ENCODE results near the gene KITLG. TPM values are rescaled to one million over a fixed set of nuclear protein-coding genes. Genes with fewer than 3 reads are reported as not detected.
A peak's percentile ranks its signal among the peaks of the same experiment; 100 is the strongest.

KITLG gene
- total RNA-seq, 2 donors from 2014 or later, result 32.8 to 37.1 TPM

DNA sequence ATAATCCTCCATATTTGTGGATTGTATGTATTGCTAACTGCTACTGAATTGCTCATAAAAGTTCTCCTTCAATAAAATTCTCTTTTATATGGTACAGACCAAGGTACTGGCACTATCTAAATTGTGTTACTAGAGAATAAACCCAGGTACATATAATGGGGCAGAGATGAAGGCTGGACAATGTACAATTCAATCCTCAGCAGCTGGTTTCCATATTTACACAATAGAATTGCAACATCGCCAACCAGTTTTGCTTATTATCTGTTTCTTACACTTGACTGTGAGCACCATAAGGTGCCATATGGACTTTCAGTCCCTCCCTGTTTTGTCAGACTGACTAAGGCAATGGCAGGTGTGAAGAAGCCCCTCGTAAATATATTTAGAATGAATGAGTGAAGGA lies 18.1 kb downstream of the KITLG start:
- H3K9me3 ChIP-seq, result no peaks in the 10 kb centered on the region
- no peak overlapping the region for H3K9ac ChIP-seq (ENCODE audit: low read depth in 2 of 2, low read length in 2 of 2)
- TF ChIP-seq CTCF (IDR thresholded peaks at IDR 0.05), result no peak
- intact Hi-C loops (cut with DNase I), result loop anchor here (10.0 kb wide), 1 partner anchor 963 kb away; the partner anchor contains the start of genes GALNT4 and POC1B
- H3K36me3 ChIP-seq, result no peaks in the 10 kb centered on the region
- H3K27me3 ChIP-seq, result no peaks in the 10 kb centered on the region
- H3K27ac ChIP-seq, result peak overlapping the region; percentile 51
- no peak overlapping the region for H3K4me3 ChIP-seq
- H3K4me1 ChIP-seq, result peaks cover 6% of the 10 kb centered on the region
- DNase-seq, result peak; percentile 51

DNA sequence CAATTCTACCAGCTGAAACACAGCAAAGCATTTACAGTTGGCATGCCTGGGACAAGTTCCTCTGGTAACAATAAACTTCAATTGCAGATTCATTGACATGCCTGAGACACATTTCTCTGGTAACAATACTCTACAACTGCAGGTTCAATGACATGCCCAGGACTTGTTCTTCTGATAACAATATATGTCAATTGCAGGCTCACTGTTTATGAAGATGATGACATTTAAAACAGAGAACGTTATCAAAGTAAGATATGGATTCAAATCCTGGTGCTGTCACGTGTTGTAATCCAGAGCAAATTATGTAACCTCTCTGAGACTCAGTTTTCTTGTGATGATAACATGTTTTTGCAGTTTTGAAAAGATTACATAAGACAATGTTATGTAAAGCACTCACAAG lies 20.5 kb downstream of the KITLG start:
- DNase-seq, result no peak
- Histone ChIP-seq H3K4me1 (peaks cover 11% of the 10 kb centered on the region), H3K9ac (ENCODE audit: low read depth in 2 of 2, low read length in 2 of 2) (no peak overlapping the region)

GRCh38 chr12:88559199-88559598 lies 21.1 kb downstream of the KITLG start:
- Histone ChIP-seq H3K4me1 (peaks cover 17% of the 10 kb centered on the region), H3K27ac (no peak overlapping the region), H3K4me3 (no peak overlapping the region), H3K36me3 (no peaks in the 10 kb centered on the region), H3K27me3 (no peaks in the 10 kb centered on the region), H3K9me3 (no peaks in the 10 kb centered on the region), H3K9ac (ENCODE audit: low read depth in 2 of 2, low read length in 2 of 2) (no peak overlapping the region)
- intact Hi-C loops (cut with DNase I), result no loop called here
- no peak for DNase-seq
- TF ChIP-seq CTCF (IDR thresholded peaks at IDR 0.05), result no peak

More for the DNA sequence above, 20.5 kb downstream of the KITLG start:
- Histone ChIP-seq H3K36me3 (no peaks in the 10 kb centered on the region), H3K4me3 (no peak overlapping the region), H3K27ac (no peak overlapping the region), H3K27me3 (no peaks in the 10 kb centered on the region), H3K9me3 (no peaks in the 10 kb centered on the region)
- no peak for TF ChIP-seq CTCF (IDR thresholded peaks at IDR 0.05)
- intact Hi-C loops (cut with DNase I), result loop anchor here (10.0 kb wide), 1 partner anchor 965 kb away; the partner anchor contains the start of genes GALNT4 and POC1B

DNA sequence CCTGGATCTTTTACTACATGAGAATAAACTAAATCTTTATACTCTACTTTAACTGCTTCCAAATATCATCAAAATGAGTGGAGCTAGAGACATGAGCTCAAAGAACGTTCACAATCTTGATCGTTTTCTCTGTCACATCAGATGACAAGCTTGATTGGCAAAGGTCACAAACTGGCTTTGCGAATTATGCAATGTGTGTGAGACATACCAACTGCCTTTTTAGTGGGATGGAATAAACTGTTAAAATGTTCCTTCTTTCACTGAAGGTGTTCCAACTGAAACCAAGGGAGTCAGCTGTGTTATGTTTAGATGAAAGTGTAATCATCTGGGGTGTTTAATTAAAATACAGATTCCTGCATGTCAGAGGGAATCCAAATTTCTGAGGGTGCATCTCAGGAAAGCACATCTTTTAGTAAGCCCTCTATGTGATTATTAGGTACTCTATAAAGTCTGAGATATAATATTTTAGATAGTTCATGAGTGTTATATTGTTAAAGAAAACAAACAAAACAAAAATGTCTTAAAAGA lies 21.9 kb downstream of the KITLG start:
- Histone ChIP-seq H3K36me3 (no peaks in the 10 kb centered on the region), H3K27me3 (no peaks in the 10 kb centered on the region), H3K4me1 (peaks cover 19% of the 10 kb centered on the region), H3K9me3 (no peaks in the 10 kb centered on the region), H3K9ac (ENCODE audit: low read depth in 2 of 2, low read length in 2 of 2) (no peak overlapping the region), H3K4me3 (no peak overlapping the region), H3K27ac (no peak overlapping the region)
- intact Hi-C loops (cut with DNase I), result no loop called here
- TF ChIP-seq CTCF (IDR thresholded peaks at IDR 0.05), result no peak
- no peak for DNase-seq

DNA sequence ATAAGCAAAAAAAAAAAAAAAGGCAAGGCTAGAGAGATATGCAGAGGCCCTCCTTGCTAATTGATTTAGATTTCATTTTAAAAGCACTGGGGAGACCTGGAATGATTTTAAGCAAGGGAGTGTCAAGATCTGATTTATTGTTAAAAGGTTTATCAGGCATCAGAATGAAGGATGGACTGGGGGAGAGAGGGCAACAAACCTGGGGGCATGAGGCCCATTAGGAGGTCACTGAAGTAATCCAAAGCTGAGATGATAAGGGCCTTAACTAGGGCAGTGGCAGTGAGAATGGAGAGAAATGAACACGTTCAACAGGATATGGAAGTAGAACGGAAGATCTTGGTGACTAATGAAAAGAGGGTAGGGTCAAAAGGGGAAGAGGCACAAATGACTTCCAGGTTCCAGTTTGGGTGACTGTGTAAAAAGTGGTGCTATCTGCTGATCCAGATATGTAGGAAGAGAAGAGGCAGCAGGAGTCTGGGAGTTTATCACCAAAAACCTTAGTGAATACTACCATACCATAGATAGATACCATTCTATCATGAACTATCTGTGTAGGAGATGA lies 24.0 kb downstream of the KITLG start:
- Histone ChIP-seq H3K9ac (ENCODE audit: low read depth in 2 of 2, low read length in 2 of 2) (no peak overlapping the region), H3K4me3 (no peak overlapping the region), H3K36me3 (no peaks in the 10 kb centered on the region), H3K4me1 (peaks cover 17% of the 10 kb centered on the region), H3K27me3 (no peaks in the 10 kb centered on the region), H3K27ac (no peak overlapping the region), H3K9me3 (no peaks in the 10 kb centered on the region)
- no peak for TF ChIP-seq CTCF (IDR thresholded peaks at IDR 0.05)
- intact Hi-C loops (cut with DNase I), result no loop called here
- DNase-seq, result no peak
